Activated CD8-positive, alpha-beta T cell treated with anti-CD3 and anti-CD28 coated beads for 36 hours (primary cell): Measurements from ENCODE around the gene FMN1. TPM values are rescaled to one million over a fixed set of nuclear protein-coding genes. Genes with fewer than 3 reads are reported as not detected.

Source experiments
- ATAC-seq: fragments of 200-7000 bp; cut with Tn5 transposase; one replicate; pipeline ENCODE4 v1.10.0; 2021; ENCODE audit warnings: mild to moderate bottlenecking, moderate library complexity
- CTCF ChIA-PET: fragments of 350-600 bp; sonication (Branson Sonifier 250); formaldehyde crosslinking; loops from one replicate; lab custom pipeline; 2021; ENCODE audit warnings: antibody characterized with exemption; lab: Charles Lee
- POLR2A ChIA-PET: fragments of 350-600 bp; sonication (Branson Sonifier 250); formaldehyde crosslinking; loops from one replicate; lab custom pipeline; 2021; ENCODE audit warnings: antibody characterized with exemption; lab: Charles Lee
- DNase-seq: peaks from one replicate; pipeline ENCODE4 v3.0.0-alpha.2; 2020
- H3K27ac Mint-ChIP-seq: one replicate; pipeline ENCODE4 v1.8.0; 2021; ENCODE audit warnings: mild to moderate bottlenecking, mixed read lengths
- H3K27me3 Mint-ChIP-seq: one replicate; pipeline ENCODE4 v1.8.0; 2021; ENCODE audit warnings: mixed read lengths
- H3K36me3 Mint-ChIP-seq: one replicate; pipeline ENCODE4 v1.8.0; 2021; ENCODE audit warnings: low read depth, mixed read lengths
- H3K4me1 Mint-ChIP-seq: one replicate; pipeline ENCODE4 v1.8.0; 2021; ENCODE audit warnings: low read depth, mixed read lengths
- H3K4me3 Mint-ChIP-seq: one replicate; pipeline ENCODE4 v1.8.0; 2021; ENCODE audit warnings: mild to moderate bottlenecking, moderate library complexity, mixed read lengths
- H3K9me3 Mint-ChIP-seq: one replicate; pipeline ENCODE4 v1.8.0; 2021; ENCODE audit warnings: mixed read lengths
- intact Hi-C: fragments of 100-400 bp; cut with micrococcal nuclease; formaldehyde crosslinking; loops from one replicate; pipeline ENCODE4 v1.10.0; 2022
- total RNA-seq, 2 experiments: library from RNA; stranded (reverse); gene quantifications; one replicate each; pipeline ENCODE4 v1.2.3, GENCODE V29; 2021
- TF ChIP-seq, protein P1 (sequence below): fragments of 200-600 bp; IDR thresholded peaks from one replicate; pipeline ENCODE4 v1.8.0; 2022; ENCODE audit warnings: antibody characterized with exemption, mild to moderate bottlenecking

FMN1 gene, protein sequence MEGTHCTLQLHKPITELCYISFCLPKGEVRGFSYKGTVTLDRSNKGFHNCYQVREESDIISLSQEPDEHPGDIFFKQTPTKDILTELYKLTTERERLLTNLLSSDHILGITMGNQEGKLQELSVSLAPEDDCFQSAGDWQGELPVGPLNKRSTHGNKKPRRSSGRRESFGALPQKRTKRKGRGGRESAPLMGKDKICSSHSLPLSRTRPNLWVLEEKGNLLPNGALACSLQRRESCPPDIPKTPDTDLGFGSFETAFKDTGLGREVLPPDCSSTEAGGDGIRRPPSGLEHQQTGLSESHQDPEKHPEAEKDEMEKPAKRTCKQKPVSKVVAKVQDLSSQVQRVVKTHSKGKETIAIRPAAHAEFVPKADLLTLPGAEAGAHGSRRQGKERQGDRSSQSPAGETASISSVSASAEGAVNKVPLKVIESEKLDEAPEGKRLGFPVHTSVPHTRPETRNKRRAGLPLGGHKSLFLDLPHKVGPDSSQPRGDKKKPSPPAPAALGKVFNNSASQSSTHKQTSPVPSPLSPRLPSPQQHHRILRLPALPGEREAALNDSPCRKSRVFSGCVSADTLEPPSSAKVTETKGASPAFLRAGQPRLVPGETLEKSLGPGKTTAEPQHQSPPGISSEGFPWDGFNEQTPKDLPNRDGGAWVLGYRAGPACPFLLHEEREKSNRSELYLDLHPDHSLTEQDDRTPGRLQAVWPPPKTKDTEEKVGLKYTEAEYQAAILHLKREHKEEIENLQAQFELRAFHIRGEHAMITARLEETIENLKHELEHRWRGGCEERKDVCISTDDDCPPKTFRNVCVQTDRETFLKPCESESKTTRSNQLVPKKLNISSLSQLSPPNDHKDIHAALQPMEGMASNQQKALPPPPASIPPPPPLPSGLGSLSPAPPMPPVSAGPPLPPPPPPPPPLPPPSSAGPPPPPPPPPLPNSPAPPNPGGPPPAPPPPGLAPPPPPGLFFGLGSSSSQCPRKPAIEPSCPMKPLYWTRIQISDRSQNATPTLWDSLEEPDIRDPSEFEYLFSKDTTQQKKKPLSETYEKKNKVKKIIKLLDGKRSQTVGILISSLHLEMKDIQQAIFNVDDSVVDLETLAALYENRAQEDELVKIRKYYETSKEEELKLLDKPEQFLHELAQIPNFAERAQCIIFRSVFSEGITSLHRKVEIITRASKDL (N-terminal part only)
- total RNA-seq: under 1 TPM in 1 of 2 experiments, not detected in 1; 0.07 TPM

GRCh38 chr15:33194704-33195670, at the start of gene FMN1:
Gene FMN1, minus strand, starts transcription at chr15:33194714. Its CDS starts 39,800 bp downstream, at chr15:33154914.
- Mint-ChIP-seq H3K4me1 (peaks cover 8% of the 10 kb centered on the region), H3K27me3 (peaks cover 29% of the 10 kb centered on the region), H3K4me3 (peak within 1 kb of the TSS; percentile 67), H3K36me3 (no peaks in the 10 kb centered on the region), H3K27ac (no peak within 1 kb of the TSS), H3K9me3 (no peaks in the 10 kb centered on the region)
- ATAC-seq (peak; percentile 100), DNase-seq (peak; percentile 87)
- TF ChIP-seq, protein P1, sequence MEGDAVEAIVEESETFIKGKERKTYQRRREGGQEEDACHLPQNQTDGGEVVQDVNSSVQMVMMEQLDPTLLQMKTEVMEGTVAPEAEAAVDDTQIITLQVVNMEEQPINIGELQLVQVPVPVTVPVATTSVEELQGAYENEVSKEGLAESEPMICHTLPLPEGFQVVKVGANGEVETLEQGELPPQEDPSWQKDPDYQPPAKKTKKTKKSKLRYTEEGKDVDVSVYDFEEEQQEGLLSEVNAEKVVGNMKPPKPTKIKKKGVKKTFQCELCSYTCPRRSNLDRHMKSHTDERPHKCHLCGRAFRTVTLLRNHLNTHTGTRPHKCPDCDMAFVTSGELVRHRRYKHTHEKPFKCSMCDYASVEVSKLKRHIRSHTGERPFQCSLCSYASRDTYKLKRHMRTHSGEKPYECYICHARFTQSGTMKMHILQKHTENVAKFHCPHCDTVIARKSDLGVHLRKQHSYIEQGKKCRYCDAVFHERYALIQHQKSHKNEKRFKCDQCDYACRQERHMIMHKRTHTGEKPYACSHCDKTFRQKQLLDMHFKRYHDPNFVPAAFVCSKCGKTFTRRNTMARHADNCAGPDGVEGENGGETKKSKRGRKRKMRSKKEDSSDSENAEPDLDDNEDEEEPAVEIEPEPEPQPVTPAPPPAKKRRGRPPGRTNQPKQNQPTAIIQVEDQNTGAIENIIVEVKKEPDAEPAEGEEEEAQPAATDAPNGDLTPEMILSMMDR: no peak
- intact Hi-C loops: no loop called here
- ChIA-PET POLR2A (no interaction called here), CTCF (interaction anchor here (1.0 to 2.2 kb wide), 2 partner anchors 12 to 21 kb away, joined by 3 to 6 read pairs; no protein-coding TSS in a partner anchor)

DNA sequence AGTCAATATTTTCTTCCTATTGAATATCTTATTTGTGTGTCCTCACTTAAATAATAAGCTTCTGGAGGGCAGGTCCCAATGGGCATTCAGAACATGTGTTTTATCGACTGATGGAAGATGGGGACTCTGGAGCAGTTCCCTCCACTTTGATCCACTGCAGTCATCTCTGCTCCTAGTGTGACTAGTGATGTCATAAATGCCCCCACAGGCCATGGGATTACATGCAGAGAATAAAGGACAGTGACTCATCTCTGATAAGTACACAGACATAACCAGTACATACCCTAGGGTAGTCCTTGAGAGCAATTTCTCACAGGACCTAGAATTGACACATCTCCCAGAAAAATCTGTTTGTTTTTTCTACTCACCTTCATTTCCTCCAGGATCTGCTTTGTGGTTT, 49.4 kb upstream of the FMN1 start:
- H3K36me3 Mint-ChIP-seq: no peaks in the 10 kb centered on the region
- peaks cover 4% of the 10 kb centered on the region for H3K4me1 Mint-ChIP-seq
- no peak for DNase-seq
- no peak overlapping the region for H3K27ac Mint-ChIP-seq
- TF ChIP-seq, protein P1: no peak
- H3K27me3 Mint-ChIP-seq: peaks cover 3% of the 10 kb centered on the region
- CTCF ChIA-PET: no interaction called here
- no peak overlapping the region for H3K4me3 Mint-ChIP-seq
- no peak for ATAC-seq
- H3K9me3 Mint-ChIP-seq: no peaks in the 10 kb centered on the region
- intact Hi-C loops: no loop called here
- POLR2A ChIA-PET: interaction anchor here (0.8 kb wide), 1 partner anchor 100 kb away, joined by 3 read pairs; no protein-coding TSS in a partner anchor

DNA sequence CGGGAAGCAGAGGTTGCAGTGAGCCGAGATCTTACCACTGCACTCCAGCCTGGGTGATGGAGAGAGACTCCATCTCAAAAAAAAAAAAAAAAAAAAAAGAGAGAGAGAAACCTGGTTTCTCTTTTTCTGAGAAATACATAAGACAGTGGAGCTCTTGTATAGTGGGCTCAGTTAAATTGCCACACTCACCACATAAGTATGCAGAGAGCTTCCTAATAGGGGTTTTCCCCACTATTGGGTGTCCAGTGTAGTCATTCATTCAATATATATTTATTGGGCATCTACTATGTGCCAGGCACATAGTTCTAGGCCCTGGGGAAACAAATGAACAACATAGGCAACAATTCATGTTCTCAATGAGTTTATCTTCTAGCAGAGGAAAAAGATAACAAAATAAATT, 48.9 kb upstream of the FMN1 start:
- TF ChIP-seq, protein P1: no peak
- POLR2A ChIA-PET: interaction anchor here (0.8 kb wide), 1 partner anchor 101 kb away, joined by 3 read pairs; no protein-coding TSS in a partner anchor
- Mint-ChIP-seq H3K27me3 (peaks cover 3% of the 10 kb centered on the region), H3K27ac (no peak overlapping the region), H3K4me1 (peaks cover 4% of the 10 kb centered on the region), H3K36me3 (no peaks in the 10 kb centered on the region), H3K9me3 (no peaks in the 10 kb centered on the region), H3K4me3 (no peak overlapping the region)
- intact Hi-C loops: no loop called here
- no peak for DNase-seq
- CTCF ChIA-PET: interaction anchor here (0.8 kb wide), 1 partner anchor 150 kb away, joined by 3 read pairs; no protein-coding TSS in a partner anchor
- no peak for ATAC-seq

DNA sequence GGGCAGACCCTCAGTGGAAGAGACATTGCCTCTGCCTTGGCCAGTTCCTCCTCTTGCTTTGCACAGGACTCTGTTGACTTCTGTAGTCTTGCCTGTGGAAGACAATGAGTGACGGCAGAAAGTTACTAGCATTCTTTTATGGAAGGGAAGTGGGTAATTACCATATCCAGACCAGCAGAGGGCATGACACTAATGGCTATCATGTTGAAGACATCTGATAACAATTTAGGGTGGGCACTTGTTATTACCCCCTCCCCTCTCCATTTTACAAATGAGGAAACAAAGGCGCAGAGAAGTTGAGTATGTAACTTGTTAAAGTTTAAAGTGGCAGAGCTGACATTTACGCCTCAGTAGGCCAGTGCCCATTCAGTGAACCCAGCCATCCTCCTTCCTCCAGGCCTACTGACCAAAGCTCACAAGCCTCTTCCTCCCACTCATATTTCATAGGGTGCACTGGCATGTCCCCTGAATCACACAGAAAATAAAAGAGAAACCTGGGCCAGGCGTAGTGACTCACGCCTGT, 48.2 kb upstream of the FMN1 start:
- ATAC-seq (no peak), DNase-seq (no peak)
- Mint-ChIP-seq H3K9me3 (no peaks in the 10 kb centered on the region), H3K36me3 (no peaks in the 10 kb centered on the region), H3K4me1 (peaks cover 4% of the 10 kb centered on the region), H3K4me3 (no peak overlapping the region), H3K27me3 (peaks cover 3% of the 10 kb centered on the region), H3K27ac (no peak overlapping the region)
- intact Hi-C loops: no loop called here
- ChIA-PET CTCF (interaction anchor here (0.8 kb wide), 1 partner anchor 151 kb away, joined by 3 read pairs; no protein-coding TSS in a partner anchor), POLR2A (interaction anchor here (0.8 kb wide), 1 partner anchor 102 kb away, joined by 3 read pairs; no protein-coding TSS in a partner anchor)
- TF ChIP-seq, protein P1: peak; percentile 18
